Nephron progenitor cell (in vitro differentiated cells): ENCODE measurements around the gene WDR1.

Experiments
- DNase-seq: peaks from one replicate; pipeline ENCODE4 v3.0.0; 2021
- H3K27ac Mint-ChIP-seq: 2 replicates; pipeline ENCODE4 v1.8.0; 2021; ENCODE audit warnings: mild to moderate bottlenecking, moderate library complexity, mixed read lengths
- H3K27me3 Mint-ChIP-seq: 2 replicates; pipeline ENCODE4 v1.8.0; 2021; ENCODE audit warnings: mild to moderate bottlenecking, low read depth, mixed read lengths; ENCODE audit not compliant: poor library complexity
- H3K36me3 Mint-ChIP-seq: 2 replicates; pipeline ENCODE4 v1.8.0; 2021; ENCODE audit warnings: low read depth, mixed read lengths
- H3K4me1 Mint-ChIP-seq: 2 replicates; pipeline ENCODE4 v1.8.0; 2021; ENCODE audit warnings: mixed read lengths
- H3K4me3 Mint-ChIP-seq: 2 replicates; pipeline ENCODE4 v1.8.0; 2021; ENCODE audit warnings: mild to moderate bottlenecking, moderate library complexity, mixed read lengths
- H3K9me3 Mint-ChIP-seq: 2 replicates; pipeline ENCODE4 v1.8.0; 2021; ENCODE audit warnings: mild to moderate bottlenecking, moderate library complexity, mixed read lengths
- CTCF ChIP-seq: fragments of 200-600 bp; sonication (generic); IDR thresholded peaks from 2 replicates; pipeline ENCODE4 v1.5.0; 2021; ENCODE audit warnings: antibody characterized with exemption

Gene WDR1

GRCh38 chr4:10119278-10119677 lies 2.7 kb upstream of the WDR1 start:
- peak overlapping the region; percentile 89 for H3K4me3 Mint-ChIP-seq
- TF ChIP-seq CTCF, result no peak
- no peaks in the 10 kb centered on the region for H3K9me3 Mint-ChIP-seq
- no peaks in the 10 kb centered on the region for H3K27me3 Mint-ChIP-seq
- H3K36me3 Mint-ChIP-seq, result peaks cover 8% of the 10 kb centered on the region
- no peak for DNase-seq
- H3K27ac Mint-ChIP-seq, result no peak overlapping the region
- peaks cover 89% of the 10 kb centered on the region for H3K4me1 Mint-ChIP-seq

GRCh38 chr4:10118048-10119004 lies 1.7 kb upstream of the WDR1 start:
- peak overlapping the region; percentile 100 for H3K27ac Mint-ChIP-seq
- H3K4me1 Mint-ChIP-seq, result peaks cover 89% of the 10 kb centered on the region
- peak overlapping the region; percentile 89 for H3K4me3 Mint-ChIP-seq
- H3K9me3 Mint-ChIP-seq, result no peaks in the 10 kb centered on the region
- DNase-seq, result no peak
- H3K27me3 Mint-ChIP-seq, result no peaks in the 10 kb centered on the region
- H3K36me3 Mint-ChIP-seq, result peaks cover 17% of the 10 kb centered on the region
- TF ChIP-seq CTCF, result no peak

GRCh38 chr4:10117359-10118047 lies 904 bp upstream of the WDR1 start:
- Mint-ChIP-seq H3K9me3 (no peaks in the 10 kb centered on the region), H3K27me3 (no peaks in the 10 kb centered on the region), H3K27ac (peak overlapping the region; percentile 100), H3K4me1 (peaks cover 83% of the 10 kb centered on the region), H3K36me3 (peaks cover 25% of the 10 kb centered on the region), H3K4me3 (peak overlapping the region; percentile 89)
- TF ChIP-seq CTCF, result no peak
- no peak for DNase-seq

- Mint-ChIP-seq H3K9me3 (no peaks in the 10 kb centered on the region), H3K27ac (peak overlapping the region; percentile 90), H3K27me3 (no peaks in the 10 kb centered on the region), H3K4me1 (peaks cover 76% of the 10 kb centered on the region), H3K4me3 (peak overlapping the region; percentile 91), H3K36me3 (peaks cover 40% of the 10 kb centered on the region)
- peak; percentile 50 for DNase-seq
- no peak for TF ChIP-seq CTCF
Measured at GRCh38 chr4:10115797-10116568, 616 bp downstream of the WDR1 start.

- Mint-ChIP-seq H3K4me1 (peaks cover 73% of the 10 kb centered on the region), H3K27ac (peak overlapping the region; percentile 90), H3K27me3 (no peaks in the 10 kb centered on the region), H3K36me3 (peaks cover 47% of the 10 kb centered on the region), H3K4me3 (peak overlapping the region; percentile 91), H3K9me3 (no peaks in the 10 kb centered on the region)
- DNase-seq, result no peak
- TF ChIP-seq CTCF, result no peak
Measured at GRCh38 chr4:10115271-10115796, 1.3 kb downstream of the WDR1 start.
